Ecto neural progenitor cell (in vitro differentiated cells): ENCODE results near the gene MAP4K1.

Experiments
- DNase-seq: peaks from one replicate; pipeline ENCODE4 v3.0.0-alpha.2; 2018; ENCODE audit warnings: low spot score

The MAP4K1 gene

GRCh38 chr19:38617764-38618589 lies at the start of gene MAP4K1:
Gene MAP4K1 (minus strand): TSS chr19:38617953. CDS start chr19:38617895, 58 bp downstream.
- no peak for DNase-seq

GRCh38 chr19:38666663-38667511 lies 49.1 kb upstream of the MAP4K1 start:
- no peak for DNase-seq

GRCh38 chr19:38665950-38666662 lies 48.4 kb upstream of the MAP4K1 start:
- peak; percentile 77 for DNase-seq

- DNase-seq: no peak
Observed at GRCh38 chr19:38665219-38665931, 47.6 kb upstream of the MAP4K1 start.

GRCh38 chr19:38664503-38665211 lies 46.9 kb upstream of the MAP4K1 start:
- DNase-seq: no peak

DNA sequence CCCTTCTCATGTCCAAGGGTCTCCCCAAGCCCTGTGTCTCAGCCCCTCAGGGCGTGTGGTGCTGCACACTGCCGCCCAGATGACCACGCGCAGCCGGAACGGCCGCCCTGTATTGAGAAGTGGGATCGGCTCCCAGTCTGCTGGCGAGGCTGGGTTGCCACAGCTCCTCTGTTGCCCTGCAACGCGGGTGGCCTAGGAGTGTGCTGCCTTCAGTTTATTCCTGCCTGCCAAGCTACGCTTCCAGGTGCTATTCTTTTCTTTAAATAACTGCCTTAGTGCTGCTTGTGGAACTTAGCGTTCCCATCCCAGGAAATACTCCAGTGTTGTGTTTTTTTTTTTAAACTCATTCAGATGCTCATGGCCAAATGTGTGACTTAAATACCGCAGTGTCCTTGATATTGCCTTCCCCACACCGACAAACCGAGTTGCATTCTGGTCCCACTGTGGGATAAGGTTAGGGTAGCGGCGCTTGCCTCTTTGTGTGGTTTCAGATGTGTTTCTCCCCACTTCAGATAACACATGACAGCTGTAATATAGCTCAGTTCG lies 46.3 kb upstream of the MAP4K1 start:
- DNase-seq: no peak

DNA sequence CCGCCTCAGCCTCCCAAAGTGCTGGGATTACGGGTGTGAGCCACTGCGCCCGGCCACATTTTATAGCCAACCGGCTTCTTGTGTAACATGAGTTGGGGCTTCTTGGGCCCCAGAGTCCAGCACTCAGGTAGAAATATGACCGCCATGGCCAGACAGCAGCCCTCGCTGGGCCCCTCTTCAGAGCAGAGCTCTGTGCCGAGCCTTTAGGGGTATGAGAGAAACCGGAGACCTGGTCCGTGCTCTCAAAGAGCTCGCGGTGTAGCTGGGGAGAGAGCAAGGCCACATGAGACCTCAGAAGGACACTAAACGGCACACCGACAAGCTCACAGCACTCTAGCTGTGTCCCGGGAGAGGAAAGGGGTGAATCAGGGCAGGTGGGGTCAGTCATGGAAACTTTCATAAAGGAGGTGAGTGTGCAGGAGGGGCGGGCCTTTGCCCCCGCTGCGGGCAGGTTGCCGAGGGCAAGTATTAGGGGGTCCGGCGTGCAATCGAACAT lies 45.5 kb upstream of the MAP4K1 start:
- no peak for DNase-seq

GRCh38 chr19:38662537-38663155 lies 44.9 kb upstream of the MAP4K1 start:
- no peak for DNase-seq

GRCh38 chr19:38661996-38662395 lies 44.2 kb upstream of the MAP4K1 start:
- no peak for DNase-seq

DNA sequence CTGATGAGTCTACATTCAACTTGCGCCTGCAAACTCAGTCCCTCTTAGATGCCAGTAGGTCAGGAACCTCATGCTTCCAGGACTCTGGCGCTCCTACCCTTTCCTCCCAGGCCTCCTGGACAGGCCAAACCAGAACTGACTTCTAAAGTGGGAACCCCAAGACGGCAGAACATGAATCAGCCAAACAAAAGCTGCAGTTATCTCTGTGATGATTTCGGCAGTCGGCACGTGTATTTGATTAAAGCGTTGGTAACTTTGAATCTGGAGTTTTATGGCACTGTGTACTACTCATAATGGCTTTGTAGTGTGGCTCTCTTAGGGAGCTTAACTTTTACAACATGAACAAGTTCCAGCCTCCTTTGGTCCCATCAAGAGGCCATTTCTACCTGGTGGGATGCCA lies 43.4 kb upstream of the MAP4K1 start:
- no peak for DNase-seq

GRCh38 chr19:38660724-38661123 lies 43.0 kb upstream of the MAP4K1 start:
- no peak for DNase-seq

GRCh38 chr19:38658462-38659306 lies 40.9 kb upstream of the MAP4K1 start:
- DNase-seq: no peak

DNA sequence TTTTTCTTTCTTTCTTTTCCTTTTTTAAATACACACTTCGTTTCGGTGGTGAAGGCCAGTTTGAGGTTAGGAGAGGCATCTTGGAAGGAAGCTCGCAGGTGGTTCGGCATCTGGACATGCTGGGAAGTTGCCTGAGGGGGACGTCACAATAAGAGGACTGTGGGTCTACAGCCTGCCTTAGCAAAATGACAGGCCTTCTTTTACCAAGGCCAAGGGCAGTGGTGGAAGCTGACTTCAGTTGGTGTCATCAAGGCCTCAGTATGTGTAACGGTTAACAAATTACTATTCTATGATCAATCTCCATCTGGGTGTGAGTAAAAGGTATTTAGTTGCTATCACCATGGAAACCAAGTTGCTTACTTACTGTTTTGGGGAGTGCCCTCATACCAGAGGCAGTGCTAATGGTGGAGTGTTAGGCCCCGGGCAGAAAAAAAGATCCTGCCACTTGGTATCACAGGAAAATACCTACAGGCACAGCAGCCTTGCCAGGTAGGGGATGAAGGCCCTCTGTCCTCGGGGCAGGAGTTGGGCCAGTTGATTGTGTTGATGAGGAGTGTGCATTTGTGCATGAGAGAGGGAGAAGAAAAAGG lies 40.0 kb upstream of the MAP4K1 start:
- DNase-seq: no peak

- no peak for DNase-seq
Observed at GRCh38 chr19:38656171-38656981, 38.6 kb upstream of the MAP4K1 start.

DNA sequence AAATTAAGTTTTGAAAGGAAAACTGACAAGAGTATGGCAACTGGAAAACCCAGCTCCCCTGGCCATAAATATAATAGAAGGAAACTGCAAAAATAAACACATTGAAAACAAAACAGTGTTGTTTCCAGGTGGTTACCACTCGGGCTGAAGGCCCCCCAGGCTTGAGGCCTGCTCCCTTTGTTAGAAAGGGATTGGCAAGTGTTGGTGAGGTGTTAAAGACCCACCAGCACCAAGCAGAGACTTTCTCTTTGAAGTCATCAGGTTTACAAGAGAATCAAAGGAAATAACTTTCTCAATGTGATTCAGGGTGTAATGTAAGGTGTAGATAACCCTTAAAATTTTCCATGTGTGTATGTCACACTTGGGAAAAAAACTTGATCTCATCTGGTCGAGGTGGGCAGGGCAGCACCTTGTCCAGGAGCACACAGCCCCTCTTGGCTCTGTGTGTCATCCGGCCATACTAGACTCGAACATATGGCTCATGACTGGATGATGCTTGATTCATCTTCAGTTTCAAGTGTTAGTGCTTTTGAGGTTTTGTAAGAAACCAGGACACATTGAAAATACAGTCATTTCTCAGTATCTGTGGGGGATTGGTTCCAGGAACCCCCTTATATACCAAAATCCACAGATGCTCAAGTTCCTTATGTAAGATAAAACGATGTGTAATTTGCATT lies 37.5 kb upstream of the MAP4K1 start:
- no peak for DNase-seq

DNA sequence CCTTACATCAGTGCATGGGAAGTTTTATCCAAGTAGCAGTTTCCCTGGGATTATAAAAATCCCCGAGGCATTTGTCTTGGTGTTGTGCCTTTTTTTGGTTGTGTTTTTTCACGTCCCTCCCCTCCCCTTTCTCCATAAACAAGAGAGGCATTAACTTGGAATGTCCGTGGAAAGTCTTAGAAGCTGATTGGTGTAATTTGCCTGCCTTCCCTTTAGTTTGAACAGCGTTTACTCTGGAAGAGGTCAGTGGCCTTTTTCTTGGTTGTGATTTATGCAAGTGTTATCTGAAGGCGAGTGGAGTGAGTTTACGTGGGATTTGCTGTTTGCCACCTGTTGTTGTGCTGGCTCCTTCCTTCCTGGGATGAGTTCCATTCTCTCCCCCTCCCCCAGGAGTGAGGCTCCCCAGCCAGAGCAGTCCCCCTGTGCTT lies 36.9 kb upstream of the MAP4K1 start:
- no peak for DNase-seq

DNA sequence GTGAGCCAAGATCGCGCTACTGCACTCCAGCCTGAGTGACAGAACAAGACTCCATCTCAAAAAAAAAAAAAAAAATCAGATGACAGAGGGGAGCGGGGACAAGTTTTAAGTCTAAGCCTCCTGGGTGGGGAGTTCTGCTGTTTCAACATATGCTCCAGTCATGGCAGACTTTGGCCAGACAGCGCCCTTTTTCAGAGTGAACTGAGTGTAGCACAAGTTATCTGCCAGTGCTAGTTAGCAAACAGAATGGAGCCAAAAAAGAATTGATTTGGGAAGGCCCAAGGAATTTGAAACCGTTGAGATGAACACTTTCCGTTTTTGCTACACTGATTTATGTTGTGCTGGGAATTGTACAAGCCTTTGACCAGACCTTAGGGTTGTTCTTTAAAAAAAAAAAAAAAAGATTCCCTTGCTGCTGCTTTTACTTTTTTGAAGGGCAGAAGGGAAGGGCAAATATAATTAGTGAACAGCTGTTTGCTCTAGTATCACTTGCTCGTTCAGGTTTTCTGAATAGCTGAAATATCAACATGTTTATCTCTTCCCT lies 35.3 kb upstream of the MAP4K1 start:
- no peak for DNase-seq
